GM19455 (cell line): ENCODE results near the gene LRRTM4.

Source experiments
- ATAC-seq: cut with Tn5 transposase; IDR thresholded peaks from one replicate; pipeline ENCODE4 v1.9.1; 2021; ENCODE audit not compliant: unreplicated experiment

Gene LRRTM4

GRCh38 chr2:76928026-76928425 is 594.1 kb downstream of the LRRTM4 start:
- no peak for ATAC-seq

- ATAC-seq: no peak
Measured at GRCh38 chr2:76921006-76921405, 601.2 kb downstream of the LRRTM4 start.

- no peak for ATAC-seq
Measured at GRCh38 chr2:76895469-76895868, 626.7 kb downstream of the LRRTM4 start.

GRCh38 chr2:76870581-76870980 is 651.6 kb downstream of the LRRTM4 start:
- ATAC-seq: no peak

GRCh38 chr2:76870011-76870410 is 652.2 kb downstream of the LRRTM4 start:
- ATAC-seq: no peak

GRCh38 chr2:76867854-76868253 is 654.3 kb downstream of the LRRTM4 start:
- no peak for ATAC-seq

GRCh38 chr2:76866464-76866863 is 655.7 kb downstream of the LRRTM4 start:
- ATAC-seq: no peak

- no peak for ATAC-seq
Measured at GRCh38 chr2:76862901-76863300, 659.3 kb downstream of the LRRTM4 start.

GRCh38 chr2:76861708-76862107 is 660.5 kb downstream of the LRRTM4 start:
- no peak for ATAC-seq

- no peak for ATAC-seq
Measured at GRCh38 chr2:76851000-76851399, 671.2 kb downstream of the LRRTM4 start.

GRCh38 chr2:76849086-76849485 is 673.1 kb downstream of the LRRTM4 start:
- ATAC-seq: no peak

GRCh38 chr2:76839826-76840225 is 682.4 kb downstream of the LRRTM4 start:
- ATAC-seq: no peak

- no peak for ATAC-seq
Measured at GRCh38 chr2:76829374-76830234, 692.6 kb downstream of the LRRTM4 start.

- ATAC-seq: no peak
Measured at GRCh38 chr2:76826691-76827090, 695.5 kb downstream of the LRRTM4 start.

- no peak for ATAC-seq
Measured at GRCh38 chr2:76825140-76825970, 696.8 kb downstream of the LRRTM4 start.

GRCh38 chr2:76821731-76822130 is 700.4 kb downstream of the LRRTM4 start:
- ATAC-seq: no peak

GRCh38 chr2:76813084-76813483 is 709.1 kb downstream of the LRRTM4 start:
- ATAC-seq: no peak

- no peak for ATAC-seq
Measured at GRCh38 chr2:76812156-76812555, 710.0 kb downstream of the LRRTM4 start.

GRCh38 chr2:76809136-76809535 is 713.0 kb downstream of the LRRTM4 start:
- no peak for ATAC-seq

- ATAC-seq: no peak
Measured at GRCh38 chr2:76808732-76809131, 713.4 kb downstream of the LRRTM4 start.

GRCh38 chr2:76793647-76794334 is 728.4 kb downstream of the LRRTM4 start:
- ATAC-seq: no peak
